Naive B cell (primary cell): Measurements from ENCODE around the gene AQP12B. TPM values are rescaled to one million over a fixed set of nuclear protein-coding genes. Genes with fewer than 3 reads are reported as not detected.
"Not testable (repeated sequence)": the region's sequence is repeated elsewhere in the genome, so short reads cannot be mapped to it uniquely, and the experiment has no call there.

Experiments used
- ATAC-seq, 2 donors: fragments of 150-1000 bp; cut with Tn5 transposase; 2 replicates each; pipeline ENCODE4 v1.10.0; 2021; ENCODE audit warnings: low read depth in 2 of 2, mild to moderate bottlenecking in 2 of 2, moderate library complexity in 2 of 2
- DNase-seq: peaks from one replicate; pipeline ENCODE4 v3.0.0; 2022
- H3K27ac Mint-ChIP-seq, 6 donors: one replicate each; pipeline ENCODE4 v1.8.0; 2020 to 2022; ENCODE audit warnings: mild to moderate bottlenecking in 6 of 6, mixed read lengths in 6 of 6, moderate library complexity in 5 of 6, inconsistent platforms in 2 of 6
- H3K27me3 Mint-ChIP-seq, 3 donors: one replicate each; pipeline ENCODE4 v1.8.0; 2021 to 2022; ENCODE audit warnings: mixed read lengths in 3 of 3, mild to moderate bottlenecking in 1 of 3
- H3K36me3 Mint-ChIP-seq, 2 donors: one replicate each; pipeline ENCODE4 v1.8.0; 2020 to 2022; ENCODE audit warnings: mixed read lengths in 2 of 2, inconsistent platforms in 1 of 2, mild to moderate bottlenecking in 1 of 2
- H3K4me1 Mint-ChIP-seq, 3 donors: one replicate each; pipeline ENCODE4 v1.8.0; 2020 to 2022; ENCODE audit warnings: mixed read lengths in 3 of 3, inconsistent platforms in 1 of 3, mild to moderate bottlenecking in 1 of 3, moderate library complexity in 1 of 3
- H3K4me3 Mint-ChIP-seq, 8 donors: one replicate each; pipeline ENCODE4 v1.8.0; 2020 to 2022; ENCODE audit warnings: mild to moderate bottlenecking in 8 of 8, mixed read lengths in 8 of 8, moderate library complexity in 8 of 8, inconsistent platforms in 2 of 8
- H3K9me3 Mint-ChIP-seq, 7 donors: one replicate each; pipeline ENCODE4 v1.8.0; 2020 to 2022; ENCODE audit warnings: mixed read lengths in 7 of 7, mild to moderate bottlenecking in 5 of 7, inconsistent platforms in 2 of 7, moderate library complexity in 1 of 7
- polyA plus RNA-seq, 6 donors: library from polyadenylated mRNA; unstranded; fragments of 300-500 nt; fragmentation: Illumina TruSeq; gene quantifications; one replicate each; pipeline ENCODE4 v1.2.3, GENCODE V29; 2021; ENCODE audit warnings: low read depth in 6 of 6

Gene AQP12B
- polyA plus RNA-seq, 6 donors from 2014 or later = not detected

DNA sequence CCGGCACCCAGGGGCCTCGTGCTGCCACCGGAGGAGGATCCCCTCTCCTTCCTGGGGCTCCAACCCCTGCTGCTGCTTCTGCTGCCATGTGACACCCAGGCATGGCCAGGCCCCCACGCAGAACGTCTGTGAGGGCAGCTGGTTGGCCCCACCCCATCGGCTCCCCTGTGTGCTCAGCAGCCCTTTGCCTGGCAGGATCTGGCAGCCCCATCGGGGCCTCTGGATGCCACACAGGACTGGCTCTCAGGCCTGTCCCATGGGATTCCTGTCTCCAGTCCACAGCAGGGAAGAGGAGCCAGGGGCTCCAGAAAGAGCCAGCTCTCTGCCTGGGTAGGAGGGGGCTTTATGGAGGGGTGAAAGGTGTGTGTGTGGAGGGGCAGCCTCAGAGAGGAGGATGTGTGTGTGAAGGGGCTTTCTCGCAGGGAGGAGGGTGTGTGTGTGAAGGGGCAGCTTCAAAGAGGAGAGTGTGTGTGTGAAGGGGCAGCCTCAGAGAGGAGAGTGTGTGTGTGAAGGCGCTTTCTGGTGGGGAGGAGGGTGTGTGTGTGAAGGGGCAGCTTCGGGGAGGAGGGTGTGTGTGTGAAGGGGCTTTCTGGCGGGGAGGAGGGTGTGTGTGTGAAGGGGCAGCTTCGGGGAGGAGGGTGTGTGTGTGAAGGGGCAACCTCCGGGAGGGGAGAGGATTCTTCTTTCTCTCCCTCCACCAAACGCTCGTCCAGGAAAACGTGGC lies 8.1 kb downstream of the AQP12B start:
- H3K27ac Mint-ChIP-seq, DNase-seq, H3K4me1 Mint-ChIP-seq, H3K9me3 Mint-ChIP-seq, ATAC-seq, H3K4me3 Mint-ChIP-seq, H3K36me3 Mint-ChIP-seq: not testable (repeated sequence)
- H3K27me3 Mint-ChIP-seq = peaks cover 12 to 25% (median 25%) of the 10 kb centered on the region in 3 donors

DNA sequence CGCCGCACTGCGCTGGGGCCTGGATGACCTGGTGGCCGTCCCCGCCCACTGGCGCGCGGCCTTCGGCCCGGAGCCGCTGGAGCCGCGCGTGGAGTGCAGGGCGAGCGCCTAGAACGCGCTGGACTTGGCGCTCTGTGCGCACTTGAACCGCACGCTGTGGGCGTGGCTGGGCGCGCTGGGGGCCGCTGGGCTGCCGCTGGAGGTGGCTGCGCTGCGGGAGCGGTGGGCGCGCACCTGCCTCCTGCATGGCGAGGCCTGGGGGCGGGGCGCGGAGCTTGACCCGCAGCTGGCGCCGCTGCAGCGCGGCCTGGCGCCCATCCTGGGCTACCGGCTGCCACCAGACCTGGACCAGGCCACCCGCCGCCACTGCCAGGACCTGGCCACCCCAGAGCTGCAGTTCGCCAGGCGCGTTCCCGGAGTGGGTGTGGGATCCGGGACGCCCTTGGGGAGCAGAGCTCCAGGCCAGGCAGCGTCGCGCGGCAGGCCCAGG lies 9.9 kb downstream of the AQP12B start:
- ATAC-seq (no peak), DNase-seq (no peak)
- no peak overlapping the region for H3K4me3 Mint-ChIP-seq
- H3K9me3 Mint-ChIP-seq = peaks cover 0 to 1% (median 0%) of the 10 kb centered on the region in 7 donors
- H3K4me1 Mint-ChIP-seq = peaks cover 0 to 2% (median 0%) of the 10 kb centered on the region in 3 donors
- H3K27ac Mint-ChIP-seq = no peak overlapping the region
- no peaks in the 10 kb centered on the region for H3K36me3 Mint-ChIP-seq
- H3K27me3 Mint-ChIP-seq = peaks cover 15 to 36% (median 36%) of the 10 kb centered on the region in 3 donors

DNA sequence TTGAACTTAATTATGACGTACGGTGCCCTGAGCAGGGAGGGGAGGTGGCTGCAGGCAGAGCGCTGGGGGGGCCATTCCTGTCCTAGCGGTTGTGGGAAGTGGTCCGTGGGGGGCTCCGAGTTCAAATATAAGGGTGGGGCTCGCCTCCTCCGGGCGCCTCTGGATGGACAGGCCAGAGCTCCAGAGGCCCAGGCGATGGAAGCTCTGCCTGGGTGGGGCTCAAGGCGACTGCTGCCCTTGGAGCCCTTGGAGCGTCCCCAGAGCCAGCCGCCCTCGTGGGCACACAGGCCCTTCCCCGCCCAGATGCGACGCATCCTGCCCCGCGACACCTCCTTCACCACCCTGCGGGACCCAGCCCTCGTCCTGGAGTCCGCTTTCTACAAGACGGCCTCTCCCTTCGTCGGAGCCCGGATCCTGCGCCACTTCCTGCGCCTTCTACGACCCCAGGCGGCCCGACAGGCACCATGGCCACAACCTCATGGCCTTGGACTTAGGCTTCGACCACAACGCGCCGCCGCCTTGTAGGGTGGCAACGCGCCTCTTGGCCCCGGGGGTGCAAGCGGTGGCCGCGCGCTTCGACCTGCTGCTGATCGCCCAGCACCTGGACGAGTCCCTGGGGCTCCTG lies 10.5 kb downstream of the AQP12B start:
- Mint-ChIP-seq H3K9me3 (peaks cover 0 to 1% (median 0%) of the 10 kb centered on the region in 7 donors), H3K27me3 (peaks cover 15 to 42% (median 42%) of the 10 kb centered on the region in 3 donors), H3K27ac (no peak overlapping the region), H3K4me1 (peaks cover 0 to 2% (median 0%) of the 10 kb centered on the region in 3 donors), H3K36me3 (no peaks in the 10 kb centered on the region), H3K4me3 (no peak overlapping the region)
- no peak for ATAC-seq
- no peak for DNase-seq

DNA sequence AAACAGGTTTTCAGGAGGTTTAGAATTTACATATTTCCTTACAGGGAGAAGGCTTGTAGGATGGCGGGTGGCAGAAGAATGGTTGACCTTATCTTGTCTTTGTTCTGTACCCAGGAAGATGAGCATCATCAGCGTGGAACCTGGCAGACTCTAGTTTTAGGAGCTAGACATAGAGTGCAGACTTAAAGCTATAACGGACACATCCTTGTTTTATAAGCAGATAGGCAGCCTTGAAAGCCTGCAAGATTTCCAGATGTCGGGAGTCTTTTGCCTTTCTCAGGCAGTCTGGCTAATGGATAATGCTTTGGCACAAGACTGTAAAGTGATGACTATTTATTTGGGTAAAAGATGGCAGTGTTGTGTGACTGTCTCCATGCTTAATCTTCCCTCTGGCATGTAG lies 11.7 kb downstream of the AQP12B start:
- H3K4me1 Mint-ChIP-seq = peaks cover 0 to 2% (median 0%) of the 10 kb centered on the region in 3 donors
- no peak overlapping the region for H3K27ac Mint-ChIP-seq
- no peaks in the 10 kb centered on the region for H3K36me3 Mint-ChIP-seq
- no peak for DNase-seq
- peaks cover 15 to 53% (median 52%) of the 10 kb centered on the region in 3 donors for H3K27me3 Mint-ChIP-seq
- no peak overlapping the region for H3K4me3 Mint-ChIP-seq
- no peak for ATAC-seq
- peaks cover 0 to 10% (median 4%) of the 10 kb centered on the region in 7 donors for H3K9me3 Mint-ChIP-seq

GRCh38 chr2:240670402-240670801 lies 12.3 kb downstream of the AQP12B start:
- no peaks in the 10 kb centered on the region for H3K36me3 Mint-ChIP-seq
- no peak for DNase-seq
- peaks cover 0 to 14% (median 7%) of the 10 kb centered on the region in 7 donors for H3K9me3 Mint-ChIP-seq
- no peak overlapping the region for H3K4me3 Mint-ChIP-seq
- H3K27ac Mint-ChIP-seq = no peak overlapping the region
- peaks cover 15 to 57% (median 53%) of the 10 kb centered on the region in 3 donors for H3K27me3 Mint-ChIP-seq
- peaks cover 0 to 2% (median 0%) of the 10 kb centered on the region in 3 donors for H3K4me1 Mint-ChIP-seq
- ATAC-seq = no peak

GRCh38 chr2:240664622-240665021 lies 18.1 kb downstream of the AQP12B start:
- Mint-ChIP-seq H3K4me1 (no peaks in the 10 kb centered on the region), H3K9me3 (peaks cover 0 to 47% (median 21%) of the 10 kb centered on the region in 7 donors), H3K36me3 (peaks cover 8 to 9% of the 10 kb centered on the region in 2 donors), H3K27ac (no peak overlapping the region), H3K4me3 (no peak overlapping the region), H3K27me3 (peaks cover 22 to 55% (median 52%) of the 10 kb centered on the region in 3 donors)
- DNase-seq (no peak), ATAC-seq (no peak)

DNA sequence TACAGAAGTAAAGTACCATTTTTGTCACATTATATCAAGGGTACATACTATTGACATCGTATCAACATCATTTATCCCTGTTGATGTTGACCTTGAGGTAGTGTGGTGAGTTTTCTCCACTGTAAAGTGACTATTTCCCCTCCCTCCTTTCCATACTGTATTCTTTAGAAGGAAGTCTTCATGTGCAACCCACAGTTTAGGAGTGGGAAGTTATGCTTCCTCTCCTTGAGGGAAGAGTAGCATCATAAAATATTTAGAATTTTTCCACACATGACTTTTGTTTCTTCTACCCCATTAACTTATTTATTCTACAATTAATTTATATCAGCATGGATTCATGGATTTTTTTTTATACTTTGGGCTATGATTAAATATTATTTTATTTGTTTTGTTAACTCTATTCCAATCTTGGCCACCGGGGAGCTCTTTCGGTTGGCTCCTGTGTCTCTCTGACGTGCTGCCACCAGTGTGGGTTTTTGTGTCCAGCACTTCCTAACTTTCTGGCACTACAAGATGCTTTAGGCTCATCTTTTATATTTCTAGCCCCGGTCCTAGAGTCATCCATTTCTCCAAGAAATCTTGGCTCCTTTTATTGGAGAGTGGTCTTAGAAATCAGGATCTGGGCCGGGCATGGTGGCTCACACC lies 19.0 kb downstream of the AQP12B start:
- Mint-ChIP-seq H3K4me3 (no peak overlapping the region), H3K36me3 (peaks cover 8 to 9% of the 10 kb centered on the region in 2 donors), H3K9me3 (peaks cover 0 to 47% (median 21%) of the 10 kb centered on the region in 7 donors), H3K4me1 (no peaks in the 10 kb centered on the region), H3K27ac (no peak overlapping the region), H3K27me3 (peaks cover 27 to 61% (median 57%) of the 10 kb centered on the region in 3 donors)
- no peak for ATAC-seq
- no peak for DNase-seq

- Mint-ChIP-seq H3K4me3 (no peak overlapping the region), H3K9me3 (peaks cover 0 to 47% (median 21%) of the 10 kb centered on the region in 7 donors), H3K4me1 (no peaks in the 10 kb centered on the region), H3K36me3 (peaks cover 8 to 9% of the 10 kb centered on the region in 2 donors), H3K27ac (no peak overlapping the region), H3K27me3 (peaks cover 29 to 52% (median 49%) of the 10 kb centered on the region in 3 donors)
- no peak for DNase-seq
- no peak for ATAC-seq
Observed at GRCh38 chr2:240662681-240663080, 20.0 kb downstream of the AQP12B start.

- ATAC-seq, H3K36me3 Mint-ChIP-seq, DNase-seq, H3K4me1 Mint-ChIP-seq, H3K4me3 Mint-ChIP-seq: not testable (repeated sequence)
- peak overlapping the region in 1 of 6 donors; percentile 20 for H3K27ac Mint-ChIP-seq
- peaks cover 31 to 38% (median 37%) of the 10 kb centered on the region in 3 donors for H3K27me3 Mint-ChIP-seq
- H3K9me3 Mint-ChIP-seq = peaks cover 0 to 28% (median 13%) of the 10 kb centered on the region in 7 donors
Observed at GRCh38 chr2:240659883-240660282, 22.8 kb downstream of the AQP12B start.

DNA sequence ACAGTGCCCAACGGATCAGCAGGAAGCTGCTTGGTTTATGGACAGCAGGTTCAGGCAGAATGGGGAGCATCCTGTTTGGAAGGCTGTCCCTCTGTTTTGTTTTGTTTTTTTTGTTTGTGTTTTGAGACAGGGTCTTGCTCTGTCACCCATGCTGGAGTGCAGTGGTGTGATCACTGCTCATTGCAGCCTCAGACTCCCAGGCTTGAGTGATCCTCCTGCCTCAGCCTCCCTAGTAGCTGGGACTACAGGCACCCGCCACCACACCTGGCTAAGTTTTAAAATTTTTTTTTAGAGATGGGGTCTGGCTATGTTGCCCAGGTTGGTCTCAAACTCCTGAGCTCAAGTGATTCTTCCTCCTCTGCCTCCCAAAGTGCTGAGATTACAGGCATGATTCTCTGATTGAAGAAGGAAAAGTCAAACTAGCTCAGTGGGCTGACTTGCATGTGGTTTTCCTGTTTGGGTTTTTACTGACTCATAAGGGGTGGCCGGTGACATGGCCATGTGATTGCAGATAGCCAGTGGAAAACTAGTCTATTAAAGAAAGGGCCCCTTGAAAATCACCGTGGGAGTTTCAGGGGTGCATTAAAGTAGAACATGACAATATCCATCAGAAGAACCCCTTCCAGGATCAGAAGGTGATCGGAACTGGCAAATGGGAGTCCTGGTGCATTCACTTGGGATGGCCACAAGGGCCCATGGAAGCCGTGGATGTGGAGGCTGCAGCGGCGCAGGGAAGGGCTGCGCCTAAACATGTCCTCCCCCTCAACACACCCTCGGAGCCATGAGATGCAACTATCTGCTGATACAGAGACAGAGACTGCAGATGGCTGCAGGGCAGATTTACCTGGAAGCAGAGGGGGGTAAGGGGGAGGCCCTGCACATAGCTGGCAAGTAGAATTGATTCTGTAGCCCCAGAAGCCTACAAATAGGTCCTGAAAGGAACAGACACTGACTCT lies 26.5 kb downstream of the AQP12B start:
- Mint-ChIP-seq H3K9me3 (peaks cover 0 to 14% (median 4%) of the 10 kb centered on the region in 7 donors), H3K27ac (no peak overlapping the region), H3K4me1 (peaks cover 0 to 4% (median 0%) of the 10 kb centered on the region in 3 donors), H3K4me3 (no peak overlapping the region), H3K36me3 (no peaks in the 10 kb centered on the region), H3K27me3 (peaks cover 40 to 49% (median 40%) of the 10 kb centered on the region in 3 donors)
- DNase-seq (no peak), ATAC-seq (no peak)

GRCh38 chr2:240651185-240651584 lies 31.5 kb downstream of the AQP12B start:
- no peak for ATAC-seq
- Mint-ChIP-seq H3K27me3 (peaks cover 38 to 72% (median 64%) of the 10 kb centered on the region in 3 donors), H3K36me3 (no peaks in the 10 kb centered on the region), H3K9me3 (peaks cover 0 to 10% (median 4%) of the 10 kb centered on the region in 7 donors), H3K4me3 (no peak overlapping the region), H3K4me1 (peaks cover 0 to 4% (median 0%) of the 10 kb centered on the region in 3 donors), H3K27ac (no peak overlapping the region)
- DNase-seq = no peak

DNA sequence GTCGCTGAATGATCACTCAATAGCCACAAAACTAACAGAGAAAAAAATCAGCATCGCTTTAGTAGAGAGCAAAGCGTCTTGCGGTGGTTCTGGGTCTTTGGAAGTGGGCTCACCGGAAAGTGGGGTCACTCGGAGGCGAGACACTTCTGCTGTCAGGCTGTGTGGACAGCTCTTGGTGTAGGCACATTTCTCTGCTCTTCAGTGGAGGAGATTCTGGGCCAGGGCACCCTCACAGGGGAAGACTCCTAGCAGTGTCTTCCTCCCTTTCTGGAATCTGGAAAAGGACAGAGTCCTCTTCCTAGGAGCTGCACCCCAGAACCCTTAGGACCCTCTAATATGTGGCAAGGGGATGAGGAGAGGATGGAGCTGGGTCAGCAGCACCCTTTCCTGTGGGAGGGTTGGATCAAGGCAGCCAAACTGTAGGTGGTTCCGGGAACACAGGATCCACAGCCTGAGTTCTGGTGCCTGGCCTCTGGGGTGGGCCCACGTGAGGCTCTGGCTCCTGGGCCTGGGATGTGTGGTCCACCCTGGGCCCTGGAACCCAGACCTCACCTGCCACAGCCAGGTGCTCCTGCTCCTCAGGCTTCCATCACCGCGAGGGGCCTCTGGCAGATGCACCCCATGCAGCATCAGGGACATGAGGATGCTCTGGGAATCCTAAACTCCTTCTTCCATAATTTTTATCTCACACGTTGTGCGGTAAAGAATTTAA lies 32.3 kb downstream of the AQP12B start:
- Mint-ChIP-seq H3K4me1 (peaks cover 0 to 4% (median 0%) of the 10 kb centered on the region in 3 donors), H3K9me3 (peaks cover 0 to 10% (median 4%) of the 10 kb centered on the region in 7 donors), H3K27me3 (peaks cover 38 to 72% (median 66%) of the 10 kb centered on the region in 3 donors), H3K4me3 (no peak overlapping the region), H3K27ac (no peak overlapping the region), H3K36me3 (no peaks in the 10 kb centered on the region)
- no peak for ATAC-seq
- no peak for DNase-seq
